HEK293 (cell line): ENCODE results near the gene INPP5D.

Experiments
- CTCF ChIP-seq: fragments of 450-650 bp; formaldehyde crosslinking; IDR thresholded peaks from 2 replicates; pipeline ENCODE4 v1.5.1; 2016; ENCODE audit warnings: missing biosample characterization, missing genetic modification characterization
- REST ChIP-seq: fragments of 450-650 bp; formaldehyde crosslinking; IDR thresholded peaks from 2 replicates; pipeline ENCODE4 v1.5.1; 2016; ENCODE audit warnings: missing biosample characterization, missing genetic modification characterization
- YY2 ChIP-seq: fragments of 450-650 bp; formaldehyde crosslinking; IDR thresholded peaks from 2 replicates; pipeline ENCODE4 v1.5.1; 2016; ENCODE audit warnings: missing biosample characterization, missing genetic modification characterization
- ZBTB26 ChIP-seq: fragments of 450-650 bp; formaldehyde crosslinking; optimal IDR thresholded peaks from 2 replicates; pipeline ENCODE3; 2016; ENCODE audit warnings: missing biosample characterization, mild to moderate bottlenecking, missing genetic modification characterization
- ZNF146 ChIP-seq: fragments of 450-650 bp; formaldehyde crosslinking; IDR thresholded peaks from 2 replicates; pipeline ENCODE4 v1.5.1; 2016; ENCODE audit warnings: missing biosample characterization, missing genetic modification characterization
- ZNF221 ChIP-seq: fragments of 450-650 bp; formaldehyde crosslinking; IDR thresholded peaks from 2 replicates; pipeline ENCODE4 v1.5.1; 2017; ENCODE audit warnings: missing biosample characterization, missing genetic modification characterization, borderline replicate concordance
- ZNF274 ChIP-seq, 2 experiments: fragments of 200-500 bp in 1 of 2; fragments of 450-650 bp in 1 of 2; sonication (Bioruptor generic) in 1 of 2; formaldehyde crosslinking in 1 of 2; IDR thresholded peaks; 2 replicates each; pipeline versions ENCODE4 v1.5.1 to v1.6.1; 2014 to 2016; ENCODE audit warnings: borderline replicate concordance in 1 of 2, inconsistent platforms in 1 of 2, low read length in 1 of 2, missing biosample characterization in 1 of 2, missing genetic modification characterization in 1 of 2

- TF ChIP-seq CTCF (no peak), ZNF274 (IDR thresholded peaks at IDR 0.05; ENCODE audit: low read length) (no peak), ZNF274 (tag by site-specific recombination; IDR thresholded peaks at IDR 0.05; ENCODE audit: borderline replicate concordance) (no peak), ZNF221 (tag by site-specific recombination) (no peak), REST (tag by site-specific recombination) (no peak), ZNF146 (tag by site-specific recombination) (no peak), YY2 (tag by site-specific recombination) (no peak), ZBTB26 (tag by site-specific recombination) (no peak)
Measured at GRCh38 chr2:233059547-233059796, 670 bp upstream of the INPP5D start.
